OCI-LY1 (cell line): ENCODE data around the gene CHN2.

Source experiments
- H2AFZ ChIP-seq: fragments of 200-600 bp; sonication (generic), shearing (Covaris generic); 2 replicates; pipeline ENCODE4 v1.6.0; 2014; ENCODE audit warnings: antibody characterized with exemption, mild to moderate bottlenecking, low read length
- H3F3A ChIP-seq: fragments of 200-600 bp; sonication (generic), shearing (Covaris generic); 2 replicates; pipeline ENCODE4 v1.6.0; 2014; ENCODE audit warnings: mild to moderate bottlenecking, antibody characterized with exemption, low read length, moderate library complexity; ENCODE audit not compliant: insufficient read depth
- H3K27ac ChIP-seq: fragments of 200-600 bp; sonication (generic); 2 replicates; pipeline ENCODE4 v1.5.1; 2014; ENCODE audit warnings: low read length, mixed run types, mild to moderate bottlenecking, low read depth; ENCODE audit not compliant: poor library complexity, severe bottlenecking
- H3K27me3 ChIP-seq: fragments of 200-600 bp; sonication (generic); 2 replicates; pipeline ENCODE4 v1.6.0; 2014; ENCODE audit warnings: antibody characterized with exemption, mild to moderate bottlenecking, low read length, moderate library complexity; ENCODE audit not compliant: insufficient read depth
- H3K36me3 ChIP-seq: fragments of 200-600 bp; sonication (generic); 2 replicates; pipeline ENCODE4 v1.6.1; 2014; ENCODE audit warnings: mild to moderate bottlenecking, antibody characterized with exemption, low read length, moderate library complexity, mixed read lengths; ENCODE audit not compliant: insufficient read depth
- H3K4me1 ChIP-seq: fragments of 200-600 bp; sonication (generic); 2 replicates; pipeline ENCODE4 v1.5.1; 2014; ENCODE audit warnings: mild to moderate bottlenecking, low read length, moderate library complexity; ENCODE audit not compliant: insufficient read depth, severe bottlenecking
- H3K4me2 ChIP-seq: fragments of 200-600 bp; sonication (generic), shearing (Covaris generic); 2 replicates; pipeline ENCODE4 v1.6.1; 2014; ENCODE audit warnings: low read length
- H3K4me3 ChIP-seq: fragments of 200-600 bp; sonication (generic); 2 replicates; pipeline ENCODE4 v1.5.1; 2014; ENCODE audit warnings: low read length, low read depth, mild to moderate bottlenecking, mixed read lengths; ENCODE audit not compliant: poor library complexity, severe bottlenecking
- H3K79me2 ChIP-seq: fragments of 200-600 bp; shearing (Covaris generic); 2 replicates; pipeline ENCODE4 v1.6.1; 2016; ENCODE audit warnings: mixed run types, low read length, mixed read lengths; ENCODE audit not compliant: insufficient read depth
- H3K9ac ChIP-seq: fragments of 200-600 bp; sonication (generic), shearing (Covaris generic); 2 replicates; pipeline ENCODE4 v1.6.1; 2014; ENCODE audit warnings: mild to moderate bottlenecking, low read length, mixed read lengths
- H3K9me2 ChIP-seq: fragments of 200-600 bp; sonication (generic), shearing (Covaris generic); 2 replicates; pipeline ENCODE4 v1.6.1; 2014; ENCODE audit warnings: low read depth, mild to moderate bottlenecking, low read length, mixed read lengths
- H3K9me3 ChIP-seq: fragments of 200-600 bp; shearing (Covaris generic); 2 replicates; pipeline ENCODE4 v1.6.1; 2014; ENCODE audit warnings: low read length, mixed read lengths
- H4K20me1 ChIP-seq: fragments of 200-600 bp; sonication (generic), shearing (Covaris generic); 2 replicates; pipeline ENCODE4 v1.6.0; 2016; ENCODE audit warnings: mild to moderate bottlenecking, low read length; ENCODE audit not compliant: insufficient read depth
- EZH2 ChIP-seq: fragments of 200-600 bp; sonication (generic), shearing (Covaris generic); IDR thresholded peaks from 2 replicates; pipeline ENCODE4 v1.8.0; 2017; ENCODE audit warnings: borderline replicate concordance, mixed run types, mild to moderate bottlenecking, antibody characterized with exemption, low read length, moderate library complexity, mixed read lengths
- TF ChIP-seq, protein P1 (sequence below): fragments of 200-600 bp; sonication (generic), shearing (Covaris generic); IDR thresholded peaks from 2 replicates; pipeline ENCODE4 v1.5.1; 2017; ENCODE audit warnings: mild to moderate bottlenecking, antibody characterized with exemption, low read length, moderate library complexity, mixed read lengths

Gene CHN2

DNA sequence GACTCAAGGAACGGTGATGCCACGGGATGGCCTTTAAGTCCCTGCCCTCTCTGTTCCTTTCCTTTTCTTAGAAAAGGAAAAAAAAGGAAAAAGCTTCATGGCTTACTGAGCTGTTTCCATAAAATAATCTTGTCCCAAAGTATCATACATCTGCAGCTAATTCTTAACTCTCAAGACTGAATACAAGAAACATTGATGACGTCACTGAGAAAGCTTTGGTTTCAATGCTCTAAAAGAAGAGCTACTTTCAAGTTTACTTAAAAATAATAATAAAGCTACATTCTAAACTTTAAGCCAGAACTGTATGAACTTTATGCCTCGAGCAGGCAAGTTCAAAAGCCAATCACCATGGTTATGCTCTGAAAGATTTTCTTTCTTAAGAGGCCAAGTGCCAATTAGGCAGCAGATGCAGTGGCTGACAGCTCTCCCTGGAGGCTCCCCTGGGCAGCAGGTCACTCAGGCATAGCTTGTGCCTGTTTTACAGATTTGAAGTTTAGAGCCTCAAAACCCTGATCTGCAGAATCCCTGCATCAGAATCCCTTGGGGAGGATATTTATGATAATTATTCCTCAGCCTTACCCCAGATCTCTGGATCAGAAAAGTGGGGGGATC lies 165.0 kb downstream of the CHN2 start:
- Histone ChIP-seq H3K27me3 (no peaks in the 10 kb centered on the region; the same call in 1 of the 2 replicates), H3K4me1 (no peaks in the 10 kb centered on the region), H3K9me2 (no peaks in the 10 kb centered on the region), H3K79me2 (no peaks in the 10 kb centered on the region), H3K9me3 (no peaks in the 10 kb centered on the region), H3K27ac (no peak overlapping the region), H3K4me2 (no peak overlapping the region), H3F3A (no peaks in the 10 kb centered on the region), H3K36me3 (no peaks in the 10 kb centered on the region), H3K4me3 (no peak overlapping the region), H4K20me1 (no peaks in the 10 kb centered on the region), H3K9ac (no peak overlapping the region), H2AFZ (no peak overlapping the region)
- TF ChIP-seq EZH2, result no peak
- TF ChIP-seq, protein P1, sequence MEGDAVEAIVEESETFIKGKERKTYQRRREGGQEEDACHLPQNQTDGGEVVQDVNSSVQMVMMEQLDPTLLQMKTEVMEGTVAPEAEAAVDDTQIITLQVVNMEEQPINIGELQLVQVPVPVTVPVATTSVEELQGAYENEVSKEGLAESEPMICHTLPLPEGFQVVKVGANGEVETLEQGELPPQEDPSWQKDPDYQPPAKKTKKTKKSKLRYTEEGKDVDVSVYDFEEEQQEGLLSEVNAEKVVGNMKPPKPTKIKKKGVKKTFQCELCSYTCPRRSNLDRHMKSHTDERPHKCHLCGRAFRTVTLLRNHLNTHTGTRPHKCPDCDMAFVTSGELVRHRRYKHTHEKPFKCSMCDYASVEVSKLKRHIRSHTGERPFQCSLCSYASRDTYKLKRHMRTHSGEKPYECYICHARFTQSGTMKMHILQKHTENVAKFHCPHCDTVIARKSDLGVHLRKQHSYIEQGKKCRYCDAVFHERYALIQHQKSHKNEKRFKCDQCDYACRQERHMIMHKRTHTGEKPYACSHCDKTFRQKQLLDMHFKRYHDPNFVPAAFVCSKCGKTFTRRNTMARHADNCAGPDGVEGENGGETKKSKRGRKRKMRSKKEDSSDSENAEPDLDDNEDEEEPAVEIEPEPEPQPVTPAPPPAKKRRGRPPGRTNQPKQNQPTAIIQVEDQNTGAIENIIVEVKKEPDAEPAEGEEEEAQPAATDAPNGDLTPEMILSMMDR, result no peak

DNA sequence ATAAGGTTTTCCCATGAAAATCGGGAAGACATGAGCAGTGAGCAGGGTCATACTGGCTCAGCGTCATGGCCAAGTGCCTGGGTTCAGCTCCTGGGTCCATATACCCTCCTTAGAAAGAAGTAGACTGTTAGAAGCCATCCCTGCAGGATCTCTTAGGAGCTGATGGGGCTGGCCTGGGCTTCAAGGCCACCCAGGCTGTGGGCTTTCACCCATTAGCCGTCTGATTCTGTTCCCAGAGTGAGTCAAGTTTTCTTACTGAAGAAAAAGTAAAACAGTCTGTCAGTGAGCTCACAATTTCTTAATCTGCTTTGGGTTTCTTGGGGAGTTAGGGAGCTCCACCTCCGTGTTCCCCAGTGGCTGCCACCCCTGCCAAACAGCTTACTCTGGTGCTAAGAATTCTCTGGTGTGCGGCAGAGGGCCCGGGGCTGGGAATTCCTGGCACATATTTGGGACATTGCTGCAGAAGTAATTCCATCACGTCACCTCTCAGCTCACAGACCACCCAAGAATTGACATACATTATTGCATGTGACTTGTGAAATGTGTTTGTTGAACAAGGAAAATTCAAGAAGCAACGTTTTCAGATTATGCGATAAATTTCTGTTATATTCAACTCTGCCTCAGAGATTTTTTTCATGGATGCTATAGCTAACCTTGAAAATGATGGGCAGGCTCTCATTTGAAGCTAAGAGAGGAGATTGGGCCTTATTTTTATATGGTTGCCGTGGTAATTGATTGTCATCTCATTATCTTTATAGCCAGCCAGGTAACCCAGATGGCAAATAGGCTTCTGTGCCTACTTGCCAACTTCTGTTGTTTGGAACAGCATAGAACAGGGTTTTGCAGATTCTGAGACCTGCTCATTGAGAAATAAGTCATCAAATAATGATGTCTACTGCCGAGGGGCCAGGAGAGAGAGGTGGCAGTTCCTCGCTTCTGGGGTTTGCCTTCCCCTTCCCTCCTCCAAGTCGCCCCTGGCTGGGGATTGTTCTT lies 166.4 kb downstream of the CHN2 start:
- Histone ChIP-seq H3K9ac (no peak overlapping the region), H3K27ac (no peak overlapping the region), H3K79me2 (no peaks in the 10 kb centered on the region), H3K27me3 (no peaks in the 10 kb centered on the region; the same call in none of the 2 replicates), H3K36me3 (no peaks in the 10 kb centered on the region), H3K9me3 (no peaks in the 10 kb centered on the region), H3K4me3 (no peak overlapping the region), H3K4me1 (no peaks in the 10 kb centered on the region), H3K9me2 (no peaks in the 10 kb centered on the region), H4K20me1 (no peaks in the 10 kb centered on the region), H3F3A (no peaks in the 10 kb centered on the region), H2AFZ (no peak overlapping the region), H3K4me2 (no peak overlapping the region)
- TF ChIP-seq EZH2, result no peak
- TF ChIP-seq, protein P1, result no peak

DNA sequence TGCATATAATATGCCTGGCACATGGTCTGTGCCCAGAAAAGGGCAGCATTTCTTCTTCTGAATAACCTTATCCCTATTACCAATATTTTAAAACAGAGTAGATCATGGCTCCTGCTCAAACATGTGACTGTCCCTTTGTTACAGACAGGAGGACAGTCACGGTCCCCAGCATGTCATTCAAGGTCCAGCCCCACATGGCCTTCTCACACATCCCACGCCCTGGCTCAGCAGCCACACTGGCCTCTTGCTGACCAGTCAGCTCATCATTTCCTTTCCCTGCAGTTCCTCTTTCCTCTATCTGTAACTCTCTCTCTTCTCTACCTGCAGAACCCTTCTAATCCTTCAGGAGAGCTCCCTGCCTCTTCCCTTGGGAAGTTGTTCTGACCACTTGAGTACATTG lies 167.8 kb downstream of the CHN2 start:
- no peaks in the 10 kb centered on the region; the same call in none of the 2 replicates for H3K27me3 ChIP-seq
- no peak overlapping the region for H3K4me2 ChIP-seq
- H2AFZ ChIP-seq, result no peak overlapping the region
- TF ChIP-seq, protein P1, result no peak
- TF ChIP-seq EZH2, result no peak
- H3F3A ChIP-seq, result no peaks in the 10 kb centered on the region
- no peaks in the 10 kb centered on the region for H3K36me3 ChIP-seq
- H3K9me3 ChIP-seq, result no peaks in the 10 kb centered on the region
- no peaks in the 10 kb centered on the region for H3K9me2 ChIP-seq
- H3K79me2 ChIP-seq, result no peaks in the 10 kb centered on the region
- H3K27ac ChIP-seq, result no peak overlapping the region
- no peaks in the 10 kb centered on the region for H4K20me1 ChIP-seq
- no peak overlapping the region for H3K4me3 ChIP-seq
- no peaks in the 10 kb centered on the region for H3K4me1 ChIP-seq
- H3K9ac ChIP-seq, result no peak overlapping the region
